GM23338 (cell line): ENCODE measurements around the gene ZAP70. TPM values are rescaled to one million over a fixed set of nuclear protein-coding genes. Genes with fewer than 3 reads are reported as not detected.

Experiments
- ATAC-seq: fragments of 200-7000 bp; cut with Tn5 transposase; 3 replicates; pipeline ENCODE4 v1.9.1; 2020
- DNase-seq: peaks from one replicate; pipeline ENCODE4 v3.0.0-alpha.2; 2015; ENCODE audit warnings: low spot score
- H2AFZ ChIP-seq: fragments of 200-600 bp; sonication (generic); 2 replicates; pipeline ENCODE4 v1.8.0; 2016; ENCODE audit warnings: antibody characterized with exemption, mild to moderate bottlenecking, moderate library complexity
- H3F3A ChIP-seq: fragments of 200-600 bp; sonication (generic); replicated peaks from 2 replicates; pipeline ENCODE4 v1.8.0; 2017; ENCODE audit warnings: antibody characterized with exemption, mixed run types, low read depth
- H3K27ac ChIP-seq: fragments of 200-600 bp; sonication (generic); 2 replicates; pipeline ENCODE4 v1.6.1; 2016; ENCODE audit warnings: low read depth
- H3K27me3 ChIP-seq: fragments of 200-600 bp; sonication (generic); 2 replicates; pipeline ENCODE4 v1.8.0; 2016; ENCODE audit warnings: mild to moderate bottlenecking, mixed run types, moderate library complexity; ENCODE audit not compliant: insufficient read depth
- H3K36me3 ChIP-seq: fragments of 200-600 bp; sonication (generic); 2 replicates; pipeline ENCODE4 v1.8.0; 2016; ENCODE audit warnings: mild to moderate bottlenecking; ENCODE audit not compliant: insufficient read depth
- H3K4me1 ChIP-seq: fragments of 200-600 bp; sonication (generic); 2 replicates; pipeline ENCODE4 v1.8.0; 2016; ENCODE audit warnings: mild to moderate bottlenecking, moderate library complexity; ENCODE audit not compliant: insufficient read depth
- H3K4me2 ChIP-seq: fragments of 200-600 bp; sonication (generic); 2 replicates; pipeline ENCODE4 v1.7.1; 2017; ENCODE audit warnings: mixed run types
- H3K4me3 ChIP-seq: fragments of 200-600 bp; sonication (generic); 2 replicates; pipeline ENCODE4 v1.6.1; 2016; ENCODE audit warnings: mixed run types
- H3K79me2 ChIP-seq: fragments of 200-600 bp; sonication (generic); replicated peaks from 2 replicates; pipeline ENCODE4 v1.8.0; 2017; ENCODE audit warnings: mild to moderate bottlenecking; ENCODE audit not compliant: insufficient read depth
- H3K9me2 ChIP-seq: fragments of 200-600 bp; sonication (generic); 2 replicates; pipeline ENCODE4 v1.8.0; 2017; ENCODE audit not compliant: insufficient read depth
- H4K20me1 ChIP-seq: fragments of 200-600 bp; sonication (generic); replicated peaks from 2 replicates; pipeline ENCODE4 v1.8.0; 2017; ENCODE audit warnings: mild to moderate bottlenecking; ENCODE audit not compliant: insufficient read depth
- H3K27ac Mint-ChIP-seq: 2 replicates; pipeline ENCODE4 v1.8.0; 2020; ENCODE audit warnings: inconsistent platforms, mild to moderate bottlenecking, moderate library complexity, mixed read lengths
- H3K27me3 Mint-ChIP-seq: 3 replicates; pipeline ENCODE4 v1.8.0; 2022; ENCODE audit warnings: low read depth, mild to moderate bottlenecking, moderate library complexity, mixed read lengths, inconsistent platforms; ENCODE audit not compliant: insufficient read depth, poor library complexity
- H3K36me3 Mint-ChIP-seq: 3 replicates; pipeline ENCODE4 v1.8.0; 2021; ENCODE audit warnings: low read depth, mild to moderate bottlenecking, inconsistent platforms, moderate library complexity, mixed read lengths
- H3K4me1 Mint-ChIP-seq: 3 replicates; pipeline ENCODE4 v1.8.0; 2020; ENCODE audit warnings: mild to moderate bottlenecking, inconsistent platforms, mixed read lengths
- H3K4me3 Mint-ChIP-seq: 3 replicates; pipeline ENCODE4 v1.8.0; 2021; ENCODE audit warnings: moderate library complexity, mild to moderate bottlenecking, inconsistent platforms, mixed read lengths
- H3K9me3 Mint-ChIP-seq: 3 replicates; pipeline ENCODE4 v1.8.0; 2020; ENCODE audit warnings: moderate library complexity, mild to moderate bottlenecking, inconsistent platforms, mixed read lengths
- CREB1 ChIP-seq: fragments of 250-450 bp; sonication (Bioruptor Pico); IDR thresholded peaks from 2 replicates; pipeline ENCODE4 v1.5.0; 2020; ENCODE audit warnings: low read depth, mild to moderate bottlenecking, moderate library complexity
- EZH2phosphoT487 ChIP-seq: fragments of 200-600 bp; sonication (generic); IDR thresholded peaks from one replicate; pipeline ENCODE4 v1.8.1; 2018; ENCODE audit warnings: antibody characterized with exemption; ENCODE audit not compliant: unreplicated experiment
- NANOG ChIP-seq: IDR thresholded peaks from 2 replicates; pipeline ENCODE4 v1.6.1; 2016; ENCODE audit warnings: antibody characterized with exemption, borderline replicate concordance
- POLR2AphosphoS5 ChIP-seq: IDR thresholded peaks from 2 replicates; pipeline ENCODE4 v1.6.1; 2016; ENCODE audit warnings: antibody characterized with exemption, low read depth
- STAT1 ChIP-seq: IDR thresholded peaks from one replicate; pipeline ENCODE4 v1.6.1; 2016; ENCODE audit warnings: antibody characterized with exemption; ENCODE audit not compliant: unreplicated experiment
- ZNF114 ChIP-seq: fragments of 250-450 bp; sonication (Bioruptor Pico); IDR thresholded peaks from 2 replicates; pipeline ENCODE4 v1.5.0; 2020; ENCODE audit warnings: mild to moderate bottlenecking, moderate library complexity
- ZNF331 ChIP-seq: fragments of 250-450 bp; sonication (Bioruptor Pico); IDR thresholded peaks from 2 replicates; pipeline ENCODE4 v1.5.0; 2020; ENCODE audit warnings: low read depth, mild to moderate bottlenecking, moderate library complexity
- polyA plus RNA-seq: library from polyadenylated mRNA; unstranded; fragments of >200 nt; fragmentation: Nextera tagmentation; extraction: Ambion mirVana; gene quantifications from 2 replicates; pipeline ENCODE4 v1.2.1, GENCODE V29; 2016
- total RNA-seq: library from RNA; depleted of rRNA; stranded (reverse); fragments of >200 nt; shearing (Covaris generic); gene quantifications from 2 replicates; pipeline ENCODE4 v1.2.3, GENCODE V29; 2014
- TF ChIP-seq, protein P1 (sequence below): IDR thresholded peaks from 2 replicates; pipeline ENCODE4 v1.6.1; 2016; ENCODE audit warnings: antibody characterized with exemption
- TF ChIP-seq, protein P2 (sequence below): fragments of 250-450 bp; sonication (Bioruptor Pico); IDR thresholded peaks from 2 replicates; pipeline ENCODE4 v1.5.0; 2020; ENCODE audit warnings: mild to moderate bottlenecking, moderate library complexity
- TF ChIP-seq, protein P3 (sequence below): IDR thresholded peaks from one replicate; pipeline ENCODE4 v1.6.1; 2018; ENCODE audit warnings: antibody characterized with exemption; ENCODE audit not compliant: unreplicated experiment
- TF ChIP-seq, protein P4 (sequence below), 2 experiments: fragments of 200-600 bp in 1 of 2; sonication (generic) in 1 of 2; conservative IDR thresholded peaks; 2 replicates each; pipeline versions ENCODE4 v1.5.1 to v1.6.1; 2016 to 2017; ENCODE audit warnings: antibody characterized with exemption in 2 of 2, low read depth in 2 of 2, mild to moderate bottlenecking in 2 of 2, moderate library complexity in 1 of 2

The ZAP70 gene
- total and polyA plus RNA-seq, 2 experiments from 2014 or later, result 0.42 TPM; not detected in 1

DNA sequence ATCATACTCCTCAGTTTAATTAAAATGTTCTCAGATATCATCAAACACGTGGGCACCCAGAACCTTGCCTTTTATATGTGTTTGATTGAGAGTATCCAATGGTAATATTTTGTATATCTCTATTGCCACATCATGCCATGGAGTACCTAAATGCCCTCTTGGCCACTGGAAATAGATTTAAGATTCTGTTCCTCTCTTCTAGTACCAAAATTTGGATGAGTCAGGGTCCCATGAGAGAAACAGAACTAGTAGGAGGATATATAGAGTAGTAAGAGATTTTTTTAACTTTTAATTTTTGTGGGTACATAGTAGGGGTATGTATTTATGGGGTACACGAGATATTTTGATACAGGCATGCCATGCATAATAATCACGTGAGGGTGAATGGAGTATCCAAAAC lies 9.6 kb upstream of the ZAP70 start:
- DNase-seq (no peak), ATAC-seq (no peak)
- no peaks in the 10 kb centered on the region for H4K20me1 ChIP-seq
- Mint-ChIP-seq H3K36me3 (no peaks in the 10 kb centered on the region), H3K4me3 (no peak overlapping the region), H3K27ac (no peak overlapping the region), H3K9me3 (no peaks in the 10 kb centered on the region), H3K4me1 (peaks cover 8% of the 10 kb centered on the region), H3K27me3 (peaks cover 7% of the 10 kb centered on the region)
- no peak overlapping the region for H2AFZ ChIP-seq
- H3K9me2 ChIP-seq, result no peaks in the 10 kb centered on the region
- H3K27ac ChIP-seq, result no peak overlapping the region
- no peaks in the 10 kb centered on the region for H3K79me2 ChIP-seq
- no peak overlapping the region for H3K4me2 ChIP-seq
- no peaks in the 10 kb centered on the region for H3F3A ChIP-seq
- no peak overlapping the region for H3K4me3 ChIP-seq
- 0 out of 2 replicates have a peak, but pooled peaks cover 3% of the 10 kb centered on the region for H3K4me1 ChIP-seq
- no peaks in the 10 kb centered on the region for H3K36me3 ChIP-seq
- H3K27me3 ChIP-seq, result no peaks in the 10 kb centered on the region
- TF ChIP-seq ZNF114 (no peak), POLR2AphosphoS5 (no peak), CREB1 (CRISPR knock-in tag) (no peak), ZNF331 (CRISPR knock-in tag) (no peak), NANOG (no peak), STAT1 (no peak), EZH2phosphoT487 (no peak)
- TF ChIP-seq, protein P1, sequence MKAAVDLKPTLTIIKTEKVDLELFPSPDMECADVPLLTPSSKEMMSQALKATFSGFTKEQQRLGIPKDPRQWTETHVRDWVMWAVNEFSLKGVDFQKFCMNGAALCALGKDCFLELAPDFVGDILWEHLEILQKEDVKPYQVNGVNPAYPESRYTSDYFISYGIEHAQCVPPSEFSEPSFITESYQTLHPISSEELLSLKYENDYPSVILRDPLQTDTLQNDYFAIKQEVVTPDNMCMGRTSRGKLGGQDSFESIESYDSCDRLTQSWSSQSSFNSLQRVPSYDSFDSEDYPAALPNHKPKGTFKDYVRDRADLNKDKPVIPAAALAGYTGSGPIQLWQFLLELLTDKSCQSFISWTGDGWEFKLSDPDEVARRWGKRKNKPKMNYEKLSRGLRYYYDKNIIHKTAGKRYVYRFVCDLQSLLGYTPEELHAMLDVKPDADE, result no peak
- TF ChIP-seq, protein P2, sequence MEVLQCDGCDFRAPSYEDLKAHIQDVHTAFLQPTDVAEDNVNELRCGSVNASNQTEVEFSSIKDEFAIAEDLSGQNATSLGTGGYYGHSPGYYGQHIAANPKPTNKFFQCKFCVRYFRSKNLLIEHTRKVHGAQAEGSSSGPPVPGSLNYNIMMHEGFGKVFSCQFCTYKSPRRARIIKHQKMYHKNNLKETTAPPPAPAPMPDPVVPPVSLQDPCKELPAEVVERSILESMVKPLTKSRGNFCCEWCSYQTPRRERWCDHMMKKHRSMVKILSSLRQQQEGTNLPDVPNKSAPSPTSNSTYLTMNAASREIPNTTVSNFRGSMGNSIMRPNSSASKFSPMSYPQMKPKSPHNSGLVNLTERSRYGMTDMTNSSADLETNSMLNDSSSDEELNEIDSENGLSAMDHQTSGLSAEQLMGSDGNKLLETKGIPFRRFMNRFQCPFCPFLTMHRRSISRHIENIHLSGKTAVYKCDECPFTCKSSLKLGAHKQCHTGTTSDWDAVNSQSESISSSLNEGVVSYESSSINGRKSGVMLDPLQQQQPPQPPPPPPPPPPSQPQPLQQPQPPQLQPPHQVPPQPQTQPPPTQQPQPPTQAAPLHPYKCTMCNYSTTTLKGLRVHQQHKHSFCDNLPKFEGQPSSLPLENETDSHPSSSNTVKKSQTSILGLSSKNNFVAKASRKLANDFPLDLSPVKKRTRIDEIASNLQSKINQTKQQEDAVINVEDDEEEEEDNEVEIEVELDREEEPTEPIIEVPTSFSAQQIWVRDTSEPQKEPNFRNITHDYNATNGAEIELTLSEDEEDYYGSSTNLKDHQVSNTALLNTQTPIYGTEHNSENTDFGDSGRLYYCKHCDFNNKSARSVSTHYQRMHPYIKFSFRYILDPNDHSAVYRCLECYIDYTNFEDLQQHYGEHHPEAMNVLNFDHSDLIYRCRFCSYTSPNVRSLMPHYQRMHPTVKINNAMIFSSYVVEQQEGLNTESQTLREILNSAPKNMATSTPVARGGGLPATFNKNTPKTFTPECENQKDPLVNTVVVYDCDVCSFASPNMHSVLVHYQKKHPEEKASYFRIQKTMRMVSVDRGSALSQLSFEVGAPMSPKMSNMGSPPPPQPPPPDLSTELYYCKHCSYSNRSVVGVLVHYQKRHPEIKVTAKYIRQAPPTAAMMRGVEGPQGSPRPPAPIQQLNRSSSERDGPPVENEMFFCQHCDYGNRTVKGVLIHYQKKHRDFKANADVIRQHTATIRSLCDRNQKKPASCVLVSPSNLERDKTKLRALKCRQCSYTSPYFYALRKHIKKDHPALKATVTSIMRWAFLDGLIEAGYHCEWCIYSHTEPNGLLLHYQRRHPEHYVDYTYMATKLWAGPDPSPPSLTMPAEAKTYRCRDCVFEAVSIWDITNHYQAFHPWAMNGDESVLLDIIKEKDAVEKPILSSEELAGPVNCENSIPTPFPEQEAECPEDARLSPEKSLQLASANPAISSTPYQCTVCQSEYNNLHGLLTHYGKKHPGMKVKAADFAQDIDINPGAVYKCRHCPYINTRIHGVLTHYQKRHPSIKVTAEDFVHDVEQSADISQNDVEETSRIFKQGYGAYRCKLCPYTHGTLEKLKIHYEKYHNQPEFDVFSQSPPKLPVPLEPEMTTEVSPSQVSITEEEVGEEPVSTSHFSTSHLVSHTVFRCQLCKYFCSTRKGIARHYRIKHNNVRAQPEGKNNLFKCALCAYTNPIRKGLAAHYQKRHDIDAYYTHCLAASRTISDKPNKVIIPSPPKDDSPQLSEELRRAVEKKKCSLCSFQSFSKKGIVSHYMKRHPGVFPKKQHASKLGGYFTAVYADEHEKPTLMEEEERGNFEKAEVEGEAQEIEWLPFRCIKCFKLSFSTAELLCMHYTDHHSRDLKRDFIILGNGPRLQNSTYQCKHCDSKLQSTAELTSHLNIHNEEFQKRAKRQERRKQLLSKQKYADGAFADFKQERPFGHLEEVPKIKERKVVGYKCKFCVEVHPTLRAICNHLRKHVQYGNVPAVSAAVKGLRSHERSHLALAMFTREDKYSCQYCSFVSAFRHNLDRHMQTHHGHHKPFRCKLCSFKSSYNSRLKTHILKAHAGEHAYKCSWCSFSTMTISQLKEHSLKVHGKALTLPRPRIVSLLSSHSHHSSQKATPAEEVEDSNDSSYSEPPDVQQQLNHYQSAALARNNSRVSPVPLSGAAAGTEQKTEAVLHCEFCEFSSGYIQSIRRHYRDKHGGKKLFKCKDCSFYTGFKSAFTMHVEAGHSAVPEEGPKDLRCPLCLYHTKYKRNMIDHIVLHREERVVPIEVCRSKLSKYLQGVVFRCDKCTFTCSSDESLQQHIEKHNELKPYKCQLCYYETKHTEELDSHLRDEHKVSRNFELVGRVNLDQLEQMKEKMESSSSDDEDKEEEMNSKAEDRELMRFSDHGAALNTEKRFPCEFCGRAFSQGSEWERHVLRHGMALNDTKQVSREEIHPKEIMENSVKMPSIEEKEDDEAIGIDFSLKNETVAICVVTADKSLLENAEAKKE (CRISPR knock-in tag), result no peak
- TF ChIP-seq, protein P3, sequence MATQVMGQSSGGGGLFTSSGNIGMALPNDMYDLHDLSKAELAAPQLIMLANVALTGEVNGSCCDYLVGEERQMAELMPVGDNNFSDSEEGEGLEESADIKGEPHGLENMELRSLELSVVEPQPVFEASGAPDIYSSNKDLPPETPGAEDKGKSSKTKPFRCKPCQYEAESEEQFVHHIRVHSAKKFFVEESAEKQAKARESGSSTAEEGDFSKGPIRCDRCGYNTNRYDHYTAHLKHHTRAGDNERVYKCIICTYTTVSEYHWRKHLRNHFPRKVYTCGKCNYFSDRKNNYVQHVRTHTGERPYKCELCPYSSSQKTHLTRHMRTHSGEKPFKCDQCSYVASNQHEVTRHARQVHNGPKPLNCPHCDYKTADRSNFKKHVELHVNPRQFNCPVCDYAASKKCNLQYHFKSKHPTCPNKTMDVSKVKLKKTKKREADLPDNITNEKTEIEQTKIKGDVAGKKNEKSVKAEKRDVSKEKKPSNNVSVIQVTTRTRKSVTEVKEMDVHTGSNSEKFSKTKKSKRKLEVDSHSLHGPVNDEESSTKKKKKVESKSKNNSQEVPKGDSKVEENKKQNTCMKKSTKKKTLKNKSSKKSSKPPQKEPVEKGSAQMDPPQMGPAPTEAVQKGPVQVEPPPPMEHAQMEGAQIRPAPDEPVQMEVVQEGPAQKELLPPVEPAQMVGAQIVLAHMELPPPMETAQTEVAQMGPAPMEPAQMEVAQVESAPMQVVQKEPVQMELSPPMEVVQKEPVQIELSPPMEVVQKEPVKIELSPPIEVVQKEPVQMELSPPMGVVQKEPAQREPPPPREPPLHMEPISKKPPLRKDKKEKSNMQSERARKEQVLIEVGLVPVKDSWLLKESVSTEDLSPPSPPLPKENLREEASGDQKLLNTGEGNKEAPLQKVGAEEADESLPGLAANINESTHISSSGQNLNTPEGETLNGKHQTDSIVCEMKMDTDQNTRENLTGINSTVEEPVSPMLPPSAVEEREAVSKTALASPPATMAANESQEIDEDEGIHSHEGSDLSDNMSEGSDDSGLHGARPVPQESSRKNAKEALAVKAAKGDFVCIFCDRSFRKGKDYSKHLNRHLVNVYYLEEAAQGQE, result no peak
- TF ChIP-seq, protein P4, sequence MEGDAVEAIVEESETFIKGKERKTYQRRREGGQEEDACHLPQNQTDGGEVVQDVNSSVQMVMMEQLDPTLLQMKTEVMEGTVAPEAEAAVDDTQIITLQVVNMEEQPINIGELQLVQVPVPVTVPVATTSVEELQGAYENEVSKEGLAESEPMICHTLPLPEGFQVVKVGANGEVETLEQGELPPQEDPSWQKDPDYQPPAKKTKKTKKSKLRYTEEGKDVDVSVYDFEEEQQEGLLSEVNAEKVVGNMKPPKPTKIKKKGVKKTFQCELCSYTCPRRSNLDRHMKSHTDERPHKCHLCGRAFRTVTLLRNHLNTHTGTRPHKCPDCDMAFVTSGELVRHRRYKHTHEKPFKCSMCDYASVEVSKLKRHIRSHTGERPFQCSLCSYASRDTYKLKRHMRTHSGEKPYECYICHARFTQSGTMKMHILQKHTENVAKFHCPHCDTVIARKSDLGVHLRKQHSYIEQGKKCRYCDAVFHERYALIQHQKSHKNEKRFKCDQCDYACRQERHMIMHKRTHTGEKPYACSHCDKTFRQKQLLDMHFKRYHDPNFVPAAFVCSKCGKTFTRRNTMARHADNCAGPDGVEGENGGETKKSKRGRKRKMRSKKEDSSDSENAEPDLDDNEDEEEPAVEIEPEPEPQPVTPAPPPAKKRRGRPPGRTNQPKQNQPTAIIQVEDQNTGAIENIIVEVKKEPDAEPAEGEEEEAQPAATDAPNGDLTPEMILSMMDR (conservative IDR thresholded peaks at IDR 0.05; ENCODE audit: low read depth in 2 of 2), result no peak
